GM21423 (cell line): ENCODE data around the gene FMNL3.
"Not testable (repeated sequence)": the region's sequence is repeated elsewhere in the genome, so short reads cannot be mapped to it uniquely, and the experiment has no call there.

Experiments
- ATAC-seq: cut with Tn5 transposase; IDR thresholded peaks from one replicate; pipeline ENCODE4 v1.9.1; 2021; ENCODE audit warnings: mild to moderate bottlenecking, moderate library complexity; ENCODE audit not compliant: unreplicated experiment

The FMNL3 gene

DNA sequence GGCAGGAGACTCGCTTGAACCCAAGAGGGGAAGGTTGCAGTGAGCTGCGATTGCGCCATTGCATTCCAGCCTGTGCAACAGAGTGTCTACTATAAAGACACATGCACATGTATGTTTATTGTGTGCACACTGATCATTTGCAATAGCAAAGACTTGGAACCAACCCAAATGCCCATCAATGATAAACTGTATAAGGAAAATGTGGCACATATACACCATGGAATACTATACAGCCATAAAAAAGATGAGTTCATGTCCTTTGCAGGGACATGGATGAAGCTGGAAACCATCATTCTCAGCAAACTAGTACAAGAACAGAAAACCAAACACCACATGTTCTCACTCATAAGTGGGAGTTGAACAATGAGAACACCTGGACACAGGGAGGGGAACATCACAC, 6.7 kb upstream of the FMNL3 start:
- ATAC-seq = not testable (repeated sequence)

GRCh38 chr12:49708851-49709250, 1.6 kb upstream of the FMNL3 start:
- ATAC-seq = no peak

GRCh38 chr12:49707812-49708147, 575 bp upstream of the FMNL3 start:
- no peak for ATAC-seq

GRCh38 chr12:49706351-49707127, 666 bp downstream of the FMNL3 start:
- ATAC-seq = no peak

DNA sequence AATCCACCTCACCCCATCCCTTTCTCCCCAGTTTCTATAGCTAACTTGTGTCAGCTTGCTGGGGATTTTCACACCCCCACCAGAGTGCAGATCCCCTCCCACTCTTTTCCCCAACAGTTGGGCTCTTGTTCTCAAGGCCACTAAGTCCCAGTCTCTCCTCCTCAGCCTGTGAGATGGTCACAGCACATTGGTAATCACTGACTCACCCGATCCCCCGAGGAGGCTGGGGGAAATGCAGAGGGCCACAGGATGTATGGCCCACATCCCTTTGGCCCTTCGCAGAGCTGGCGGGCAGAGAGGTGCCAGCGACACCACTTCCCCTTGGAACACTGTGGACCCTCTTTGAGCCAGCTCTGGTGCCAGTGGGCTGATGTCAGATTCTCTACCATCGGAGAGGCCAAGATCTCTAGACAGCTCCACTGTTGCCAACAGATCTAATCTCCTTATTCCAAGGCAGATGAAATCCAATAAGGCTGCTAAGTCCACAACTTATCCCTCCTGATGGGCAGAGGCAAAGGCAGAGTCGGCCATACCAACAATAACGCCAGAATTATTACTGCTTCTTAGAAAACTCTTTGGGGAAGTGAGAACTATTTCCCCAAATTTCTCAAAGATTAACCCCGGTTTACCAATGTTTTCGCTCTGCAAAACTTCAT, 1.6 kb downstream of the FMNL3 start:
- peak; percentile 24 for ATAC-seq

- ATAC-seq = no peak
These were observed 3.5 kb downstream of the FMNL3 start for GRCh38 chr12:49703647-49704137.

- no peak for ATAC-seq
These were observed 4.5 kb downstream of the FMNL3 start for GRCh38 chr12:49702676-49703215.

DNA sequence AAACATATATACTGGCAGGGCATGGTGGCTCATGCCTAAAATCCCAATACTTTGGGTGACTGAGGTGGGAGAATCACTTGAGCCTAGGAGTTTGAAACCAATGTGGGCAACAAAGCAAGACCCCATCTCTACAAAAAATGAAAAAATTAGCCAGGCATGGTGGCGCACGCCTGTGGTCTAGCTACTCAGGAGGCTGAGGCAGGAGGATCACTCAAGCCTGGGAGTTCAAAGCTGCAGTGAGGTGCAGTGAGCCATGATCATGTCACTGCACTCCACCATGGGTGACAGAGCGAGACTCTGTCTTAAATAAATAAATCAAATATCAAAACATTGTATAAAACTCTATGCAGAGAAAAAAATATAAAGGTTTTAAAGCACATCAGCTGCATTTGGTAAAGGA, 5.2 kb downstream of the FMNL3 start:
- ATAC-seq = no peak

GRCh38 chr12:49698619-49699545, 8.3 kb downstream of the FMNL3 start:
- ATAC-seq = peak; percentile 72

- no peak for ATAC-seq
These were observed 9.4 kb downstream of the FMNL3 start for GRCh38 chr12:49697808-49698207.

- no peak for ATAC-seq
These were observed 10.5 kb downstream of the FMNL3 start for GRCh38 chr12:49696723-49697122.

DNA sequence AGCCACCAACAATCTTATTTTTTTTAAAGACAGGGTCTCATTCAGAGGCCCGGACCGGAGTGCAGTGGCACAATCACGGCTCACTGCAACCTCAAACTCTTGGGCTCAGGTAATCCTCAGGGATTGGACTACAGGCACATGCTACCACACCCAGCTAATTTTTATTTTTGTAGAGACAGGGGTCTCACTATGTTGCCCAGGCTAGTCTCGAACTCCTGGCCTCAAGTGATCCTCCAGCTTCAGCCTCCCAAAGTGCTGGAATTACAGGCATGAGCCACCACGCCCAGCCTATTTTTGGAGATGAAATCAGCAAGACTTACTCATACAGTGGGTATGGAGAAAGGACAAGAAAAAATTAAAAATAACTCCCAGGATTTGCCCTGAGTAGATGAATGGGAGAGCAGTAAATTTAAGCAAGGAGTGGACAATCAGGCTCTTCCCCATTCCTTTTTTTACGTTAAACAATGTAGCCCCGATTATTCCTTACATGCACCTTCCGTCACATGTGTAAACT, 13.2 kb downstream of the FMNL3 start:
- ATAC-seq = no peak

- ATAC-seq = no peak
These were observed 14.4 kb downstream of the FMNL3 start for GRCh38 chr12:49692851-49693250.

- ATAC-seq = no peak
These were observed 17.4 kb downstream of the FMNL3 start for GRCh38 chr12:49689785-49690184.

GRCh38 chr12:49689237-49689636, 18.0 kb downstream of the FMNL3 start:
- ATAC-seq = no peak

DNA sequence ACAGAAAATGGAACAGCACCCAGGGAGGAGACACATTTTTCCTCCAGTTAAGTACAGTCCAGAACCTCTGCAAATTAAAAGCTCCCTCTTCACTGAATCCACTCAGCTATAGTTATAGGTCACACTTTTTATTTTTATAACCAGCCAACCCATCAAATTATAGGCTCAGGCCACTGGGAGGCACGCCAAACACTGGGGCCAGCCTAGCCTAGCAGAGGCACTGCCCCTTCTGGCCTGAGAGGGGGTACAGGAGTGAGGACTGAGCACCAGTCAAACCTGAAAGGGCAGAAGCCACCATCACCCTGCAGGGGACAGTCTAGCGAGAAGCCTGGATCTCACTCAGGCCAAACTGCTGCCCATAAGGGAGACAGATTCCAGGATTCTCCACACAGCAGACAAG, 19.3 kb downstream of the FMNL3 start:
- no peak for ATAC-seq

DNA sequence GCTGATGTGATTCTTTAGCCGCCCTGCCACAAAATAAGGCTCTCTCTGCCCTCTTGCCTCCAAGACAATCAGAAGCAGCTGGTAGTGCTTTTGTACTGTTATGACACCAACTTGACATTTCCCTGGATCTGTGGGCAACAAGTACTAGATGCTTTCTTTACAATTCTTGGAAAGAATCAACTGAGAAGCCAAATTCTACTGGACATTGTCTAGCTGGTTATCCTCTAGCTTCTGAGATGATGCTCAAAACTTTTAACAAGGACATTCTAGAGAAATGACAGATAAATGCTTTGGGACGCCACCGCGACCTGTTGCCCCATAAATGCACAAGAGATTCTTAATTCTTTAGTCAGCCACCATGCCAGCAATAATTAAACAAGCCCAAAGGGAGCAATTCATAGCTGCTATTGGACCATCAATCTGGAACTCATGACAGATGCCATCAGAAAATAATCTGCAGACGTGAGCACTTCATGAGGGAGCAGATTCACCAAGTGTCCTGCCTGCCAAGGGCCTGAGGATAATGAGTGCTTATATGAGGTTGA, 22.8 kb downstream of the FMNL3 start:
- ATAC-seq = no peak

DNA sequence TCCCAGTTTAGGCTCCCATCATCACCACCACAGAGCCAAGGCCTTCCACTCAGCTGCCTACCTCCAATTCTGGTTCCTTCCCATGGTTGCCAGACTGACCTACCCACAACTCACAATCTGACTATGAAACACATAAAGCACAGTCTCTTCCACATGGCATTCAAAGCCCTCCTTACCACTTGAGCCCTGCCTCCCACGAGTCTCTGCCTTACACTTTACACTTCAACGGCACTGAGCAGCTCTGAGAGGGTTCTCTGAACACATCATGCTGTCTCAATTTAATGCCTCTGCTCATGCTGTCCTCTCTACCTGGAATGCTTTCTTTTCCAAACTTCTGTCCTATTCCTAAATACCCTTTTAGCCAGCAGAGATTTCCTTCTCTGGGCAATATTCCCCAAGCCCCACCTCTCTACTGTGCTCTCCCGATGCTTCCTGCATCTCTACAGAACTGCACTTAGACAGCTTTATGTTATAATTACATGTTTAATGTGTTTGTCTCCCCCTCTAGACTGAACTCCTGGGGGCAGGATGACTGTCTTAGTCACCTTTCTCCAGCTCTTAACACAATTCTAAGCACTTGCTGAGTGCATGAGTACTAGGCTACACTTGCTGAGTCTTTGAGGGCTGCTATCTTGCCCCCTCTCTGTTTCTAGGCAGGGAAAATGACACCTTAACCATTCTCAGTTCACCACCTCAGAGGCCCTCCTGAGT, 23.5 kb downstream of the FMNL3 start:
- ATAC-seq = no peak

GRCh38 chr12:49680075-49680474, 27.1 kb downstream of the FMNL3 start:
- ATAC-seq = no peak

- no peak for ATAC-seq
These were observed 28.5 kb downstream of the FMNL3 start for GRCh38 chr12:49678711-49679110.
